H9 (cell line): ENCODE results near the gene ZNF230. TPM values are rescaled to one million over a fixed set of nuclear protein-coding genes. Genes with fewer than 3 reads are reported as not detected.

Source experiments
- DNase-seq: peaks from one replicate; pipeline ENCODE4 v3.0.0-alpha.2; 2017
- H2AFZ ChIP-seq: one replicate; pipeline ENCODE4 v1.6.1; 2013; ENCODE audit warnings: mild to moderate bottlenecking, low read length, control low read depth, moderate library complexity
- H2AK5ac ChIP-seq: 2 replicates; pipeline ENCODE4 v1.6.1; 2013; ENCODE audit warnings: low read length, control low read depth, mixed read lengths; ENCODE audit not compliant: insufficient read length
- H2BK120ac ChIP-seq: one replicate; pipeline ENCODE4 v1.6.1; 2013; ENCODE audit warnings: low read depth, mild to moderate bottlenecking, low read length, control low read depth, inconsistent platforms; ENCODE audit not compliant: poor library complexity, severe bottlenecking
- H2BK12ac ChIP-seq: 2 replicates; pipeline ENCODE4 v1.6.1; 2013; ENCODE audit warnings: low read length, control low read depth, mixed read lengths, low read depth; ENCODE audit not compliant: insufficient read length
- H2BK15ac ChIP-seq: 2 replicates; pipeline ENCODE4 v1.6.1; 2013; ENCODE audit warnings: low read depth, low read length, control low read depth
- H2BK20ac ChIP-seq: one replicate; pipeline ENCODE4 v1.6.1; 2013; ENCODE audit warnings: low read depth, mild to moderate bottlenecking, low read length, control low read depth, inconsistent platforms; ENCODE audit not compliant: poor library complexity, severe bottlenecking
- H2BK5ac ChIP-seq: 2 replicates; pipeline ENCODE4 v1.6.1; 2013; ENCODE audit warnings: low read length, control low read depth, mixed read lengths; ENCODE audit not compliant: insufficient read length
- H3K14ac ChIP-seq: 2 replicates; pipeline ENCODE4 v1.6.1; 2013; ENCODE audit warnings: low read length, control low read depth; ENCODE audit not compliant: insufficient read depth
- H3K18ac ChIP-seq: 2 replicates; pipeline ENCODE4 v1.6.1; 2013; ENCODE audit warnings: low read depth, mild to moderate bottlenecking, mixed read lengths, low read length, control low read depth; ENCODE audit not compliant: insufficient read length
- H3K23ac ChIP-seq: 2 replicates; pipeline ENCODE4 v1.6.1; 2013; ENCODE audit warnings: low read length, control low read depth, mixed read lengths, low read depth; ENCODE audit not compliant: insufficient read length
- H3K23me2 ChIP-seq: 2 replicates; pipeline ENCODE4 v1.6.1; 2013; ENCODE audit warnings: low read depth, mild to moderate bottlenecking, mixed read lengths, low read length, control low read depth; ENCODE audit not compliant: insufficient read length, poor library complexity, severe bottlenecking
- H3K27ac ChIP-seq: 2 replicates; pipeline ENCODE4 v1.5.1; 2013; ENCODE audit warnings: low read length, control low read depth, mixed read lengths, low read depth; ENCODE audit not compliant: insufficient read length
- H3K27me3 ChIP-seq: 2 replicates; pipeline ENCODE4 v1.6.1; 2013; ENCODE audit warnings: low read length, control low read depth, inconsistent platforms; ENCODE audit not compliant: insufficient read depth
- H3K4ac ChIP-seq: 2 replicates; pipeline ENCODE4 v1.6.1; 2013; ENCODE audit warnings: low read depth, mild to moderate bottlenecking, control low read depth, inconsistent platforms, low read length, moderate library complexity
- H3K4me1 ChIP-seq: 2 replicates; pipeline ENCODE4 v1.6.1; 2013; ENCODE audit warnings: low read length, control low read depth, inconsistent platforms; ENCODE audit not compliant: insufficient read depth
- H3K4me2 ChIP-seq: 2 replicates; pipeline ENCODE4 v1.6.1; 2013; ENCODE audit warnings: low read length, control low read depth, mixed read lengths; ENCODE audit not compliant: insufficient read length, insufficient read depth
- H3K56ac ChIP-seq: 2 replicates; pipeline ENCODE4 v1.6.1; 2013; ENCODE audit warnings: low read depth, mild to moderate bottlenecking, mixed read lengths, low read length, control low read depth; ENCODE audit not compliant: insufficient read length
- H3K79me1 ChIP-seq: 2 replicates; pipeline ENCODE4 v1.6.1; 2013; ENCODE audit warnings: low read depth, mild to moderate bottlenecking, moderate library complexity, low read length, control low read depth, inconsistent platforms; ENCODE audit not compliant: insufficient read depth, poor library complexity, severe bottlenecking
- H3K79me2 ChIP-seq: 2 replicates; pipeline ENCODE4 v1.6.1; 2013; ENCODE audit warnings: low read length, control low read depth, inconsistent platforms; ENCODE audit not compliant: insufficient read depth
- H3K9ac ChIP-seq: 2 replicates; pipeline ENCODE4 v1.6.1; 2013; ENCODE audit warnings: low read length, control low read depth, mixed read lengths; ENCODE audit not compliant: insufficient read length; ENCODE audit errors: extremely low read depth
- H3K9me3 ChIP-seq: one replicate; pipeline ENCODE4 v1.6.1; 2013; ENCODE audit warnings: low read depth, low read length, inconsistent platforms; ENCODE audit not compliant: control insufficient read depth
- H3T11ph ChIP-seq: one replicate; pipeline ENCODE4 v1.6.1; 2013; ENCODE audit warnings: mild to moderate bottlenecking, low read length, control low read depth, inconsistent platforms
- H4K20me1 ChIP-seq: one replicate; pipeline ENCODE4 v1.6.1; 2013; ENCODE audit not compliant: control insufficient read depth, insufficient read length, insufficient read depth
- H4K5ac ChIP-seq: 2 replicates; pipeline ENCODE4 v1.6.1; 2013; ENCODE audit warnings: low read depth, mild to moderate bottlenecking, mixed read lengths, low read length, control low read depth; ENCODE audit not compliant: insufficient read length
- H4K8ac ChIP-seq: replicated peaks from 2 replicates; pipeline ENCODE4 v1.6.1; 2013; ENCODE audit warnings: low read length, control low read depth, mixed read lengths, low read depth; ENCODE audit not compliant: insufficient read length
- H4K91ac ChIP-seq: 2 replicates; pipeline ENCODE4 v1.6.1; 2013; ENCODE audit warnings: low read depth, mild to moderate bottlenecking, moderate library complexity, mixed read lengths, low read length, control low read depth; ENCODE audit not compliant: insufficient read length
- H3K27ac Mint-ChIP-seq, 3 experiments: 2 replicates in 2 of 3; 3 replicates in 1 of 3; pipeline ENCODE4 v1.8.0; 2020 to 2021; ENCODE audit warnings: mixed read lengths in 3 of 3, mild to moderate bottlenecking in 1 of 3, moderate library complexity in 1 of 3
- H3K27me3 Mint-ChIP-seq: 2 replicates; pipeline ENCODE4 v1.8.0; 2021; ENCODE audit warnings: low read depth, mild to moderate bottlenecking, moderate library complexity, mixed read lengths
- H3K36me3 Mint-ChIP-seq, 3 experiments: 2 replicates in 2 of 3; 3 replicates in 1 of 3; pipeline ENCODE4 v1.8.0; 2020 to 2021; ENCODE audit warnings: low read depth in 3 of 3, mixed read lengths in 3 of 3; ENCODE audit not compliant: insufficient read depth in 1 of 3
- H3K4me1 Mint-ChIP-seq, 2 experiments: 2 replicates each; pipeline ENCODE4 v1.8.0; 2020; ENCODE audit warnings: mixed read lengths in 2 of 2
- H3K4me3 Mint-ChIP-seq, 2 experiments: 2 replicates in 1 of 2; 3 replicates in 1 of 2; pipeline ENCODE4 v1.8.0; 2020 to 2021; ENCODE audit warnings: mild to moderate bottlenecking in 2 of 2, mixed read lengths in 2 of 2, moderate library complexity in 1 of 2
- H3K9me3 Mint-ChIP-seq, 2 experiments: 2 replicates in 1 of 2; 3 replicates in 1 of 2; pipeline ENCODE4 v1.8.0; 2020; ENCODE audit warnings: mild to moderate bottlenecking in 2 of 2, mixed read lengths in 2 of 2, moderate library complexity in 1 of 2
- WGBS: extraction: QIAGEN DNeasy Blood & Tissue Kit; methylation state at CpG from one replicate; pipeline ENCODE4 v1.1.7; 2013; ENCODE audit warnings: missing lambda C conversion rate, low lambda C conversion rate, mixed read lengths; ENCODE audit not compliant: insufficient read length; ENCODE audit errors: extremely low coverage; 5-methylcytosine and 5-hydroxymethylcytosine counted together
- total RNA-seq: library from RNA; stranded (reverse); gene quantifications from 2 replicates; pipeline ENCODE4 v1.2.1, GENCODE V29; 2021
- TF ChIP-seq, protein P1 (sequence below): fragments of 200-600 bp; sonication (generic); conservative IDR thresholded peaks from 3 replicates; pipeline ENCODE4 v1.8.0; 2021; ENCODE audit warnings: antibody characterized with exemption, mild to moderate bottlenecking

The ZNF230 gene
- total RNA-seq, 1 experiment from 2014 or later, result 3.1 TPM

GRCh38 chr19:43983912-43984686, 18.7 kb upstream of the ZNF230 start, which contains the start of gene ZNF155:
Gene ZNF155, plus strand, starts transcription at chr19:43984188. Its CDS starts 4,356 bp downstream, at chr19:43988544.
- Histone ChIP-seq H3K4ac (no peak within 1 kb of the TSS), H4K91ac (no peak within 1 kb of the TSS), H4K8ac (no peak within 1 kb of the TSS), H3K23ac (no peak within 1 kb of the TSS), H2AFZ (peak within 1 kb of the TSS; percentile 46), H3K4me2 (peak within 1 kb of the TSS; percentile 94), H2BK20ac (no peak within 1 kb of the TSS), H3K9me3 (no peaks in the 10 kb centered on the region), H3K56ac (no peak within 1 kb of the TSS), H4K20me1 (no peaks in the 10 kb centered on the region), H2BK12ac (no peak within 1 kb of the TSS), H3K14ac (no peak within 1 kb of the TSS), H2BK5ac (no peak within 1 kb of the TSS), H3K27me3 (no peaks in the 10 kb centered on the region), H2AK5ac (no peak within 1 kb of the TSS), H3K27ac (no peak within 1 kb of the TSS), H3K79me2 (no peaks in the 10 kb centered on the region; the same call in 1 of the 2 replicates), H3K9ac (peak within 1 kb of the TSS; percentile 50), H2BK120ac (no peak within 1 kb of the TSS), H3K23me2 (peaks cover 6% of the 10 kb centered on the region), H3K18ac (no peak within 1 kb of the TSS), H4K5ac (no peak within 1 kb of the TSS), H3T11ph (no peak within 1 kb of the TSS), H3K79me1 (peaks cover 3% of the 10 kb centered on the region), H2BK15ac (no peak within 1 kb of the TSS), H3K4me1 (no peaks in the 10 kb centered on the region)
- WGBS, result no CpG with 5 or more reads among the region's 40 CpGs
- peaks cover 5 to 9% (median 6%) of the 10 kb centered on the region in 3 experiments; a peak in 6 of 7 replicates for H3K36me3 Mint-ChIP-seq
- peak within 1 kb of the TSS; percentile 97 to 98 for H3K4me3 Mint-ChIP-seq
- H3K4me1 Mint-ChIP-seq, result no peaks in the 10 kb centered on the region; a peak in 1 of 4 replicates
- DNase-seq, result peak; percentile 96
- H3K9me3 Mint-ChIP-seq, result peaks cover 17 to 43% of the 10 kb centered on the region in 2 experiments
- H3K27me3 Mint-ChIP-seq, result no peaks in the 10 kb centered on the region
- H3K27ac Mint-ChIP-seq, result peak within 1 kb of the TSS in 2 of 3 experiments; percentile 96; a peak in 3 of 7 replicates
- TF ChIP-seq, protein P1, sequence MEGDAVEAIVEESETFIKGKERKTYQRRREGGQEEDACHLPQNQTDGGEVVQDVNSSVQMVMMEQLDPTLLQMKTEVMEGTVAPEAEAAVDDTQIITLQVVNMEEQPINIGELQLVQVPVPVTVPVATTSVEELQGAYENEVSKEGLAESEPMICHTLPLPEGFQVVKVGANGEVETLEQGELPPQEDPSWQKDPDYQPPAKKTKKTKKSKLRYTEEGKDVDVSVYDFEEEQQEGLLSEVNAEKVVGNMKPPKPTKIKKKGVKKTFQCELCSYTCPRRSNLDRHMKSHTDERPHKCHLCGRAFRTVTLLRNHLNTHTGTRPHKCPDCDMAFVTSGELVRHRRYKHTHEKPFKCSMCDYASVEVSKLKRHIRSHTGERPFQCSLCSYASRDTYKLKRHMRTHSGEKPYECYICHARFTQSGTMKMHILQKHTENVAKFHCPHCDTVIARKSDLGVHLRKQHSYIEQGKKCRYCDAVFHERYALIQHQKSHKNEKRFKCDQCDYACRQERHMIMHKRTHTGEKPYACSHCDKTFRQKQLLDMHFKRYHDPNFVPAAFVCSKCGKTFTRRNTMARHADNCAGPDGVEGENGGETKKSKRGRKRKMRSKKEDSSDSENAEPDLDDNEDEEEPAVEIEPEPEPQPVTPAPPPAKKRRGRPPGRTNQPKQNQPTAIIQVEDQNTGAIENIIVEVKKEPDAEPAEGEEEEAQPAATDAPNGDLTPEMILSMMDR, result no peak
